ENCODE data around the gene SMYD3.

SMYD3 gene

DNA sequence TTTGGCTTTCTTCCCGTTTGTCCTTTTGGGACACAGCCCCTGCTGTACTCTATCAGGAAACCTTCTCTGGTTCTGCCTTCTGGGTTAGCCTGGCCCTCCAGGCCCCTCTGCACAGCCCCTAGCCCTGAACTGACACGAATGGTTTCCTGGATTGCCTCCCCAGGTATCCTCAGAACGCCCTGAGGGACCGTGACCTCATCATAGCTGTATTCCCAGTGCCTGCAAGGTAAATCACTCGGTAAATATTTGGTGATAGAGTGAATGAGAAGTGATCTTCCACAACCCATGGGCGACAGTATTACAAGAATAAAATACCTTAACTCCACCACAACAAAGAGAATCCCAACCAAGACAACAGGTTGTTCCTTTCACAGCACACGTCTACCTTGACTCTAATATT is 637.2 kb downstream of the SMYD3 start:
- ChIA-PET CTCF (no interaction called here), POLR2A (no interaction called here)
- no peak for DNase-seq (ENCODE audit: extremely low spot score)
- no peak for TF ChIP-seq CTBP1 (IDR thresholded peaks at IDR 0.05; ENCODE audit: borderline replicate concordance)
- TF ChIP-seq LEF1 (IDR thresholded peaks at IDR 0.05; ENCODE audit: borderline replicate concordance), result no peak
- TF ChIP-seq BHLHE40 (IDR thresholded peaks at IDR 0.05; ENCODE audit: borderline replicate concordance), result no peak
- no peak for TF ChIP-seq FOXK2 (IDR thresholded peaks at IDR 0.05)
- TF ChIP-seq FOXM1 (IDR thresholded peaks at IDR 0.05; ENCODE audit: borderline replicate concordance), result no peak
- no peak for TF ChIP-seq HDGF (IDR thresholded peaks at IDR 0.05; ENCODE audit: borderline replicate concordance)
- TF ChIP-seq, protein P1, sequence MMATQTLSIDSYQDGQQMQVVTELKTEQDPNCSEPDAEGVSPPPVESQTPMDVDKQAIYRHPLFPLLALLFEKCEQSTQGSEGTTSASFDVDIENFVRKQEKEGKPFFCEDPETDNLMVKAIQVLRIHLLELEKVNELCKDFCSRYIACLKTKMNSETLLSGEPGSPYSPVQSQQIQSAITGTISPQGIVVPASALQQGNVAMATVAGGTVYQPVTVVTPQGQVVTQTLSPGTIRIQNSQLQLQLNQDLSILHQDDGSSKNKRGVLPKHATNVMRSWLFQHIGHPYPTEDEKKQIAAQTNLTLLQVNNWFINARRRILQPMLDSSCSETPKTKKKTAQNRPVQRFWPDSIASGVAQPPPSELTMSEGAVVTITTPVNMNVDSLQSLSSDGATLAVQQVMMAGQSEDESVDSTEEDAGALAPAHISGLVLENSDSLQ (IDR thresholded peaks at IDR 0.05), result no peak
- TF ChIP-seq L3MBTL2 (conservative IDR thresholded peaks at IDR 0.05), result no peak
- no peak for TF ChIP-seq ZNF384 (IDR thresholded peaks at IDR 0.05)
- no peak for TF ChIP-seq SUZ12 (IDR thresholded peaks at IDR 0.05)
- no peak for TF ChIP-seq FOXA1 (IDR thresholded peaks at IDR 0.05)
- no peak for TF ChIP-seq SP1 (IDR thresholded peaks at IDR 0.05)
- no peak for TF ChIP-seq ELF4 (IDR thresholded peaks at IDR 0.05)
- TF ChIP-seq TARDBP (IDR thresholded peaks at IDR 0.05), result no peak
- no peak for TF ChIP-seq NFRKB (IDR thresholded peaks at IDR 0.05)
- TF ChIP-seq ARNT (IDR thresholded peaks at IDR 0.05), result no peak

DNA sequence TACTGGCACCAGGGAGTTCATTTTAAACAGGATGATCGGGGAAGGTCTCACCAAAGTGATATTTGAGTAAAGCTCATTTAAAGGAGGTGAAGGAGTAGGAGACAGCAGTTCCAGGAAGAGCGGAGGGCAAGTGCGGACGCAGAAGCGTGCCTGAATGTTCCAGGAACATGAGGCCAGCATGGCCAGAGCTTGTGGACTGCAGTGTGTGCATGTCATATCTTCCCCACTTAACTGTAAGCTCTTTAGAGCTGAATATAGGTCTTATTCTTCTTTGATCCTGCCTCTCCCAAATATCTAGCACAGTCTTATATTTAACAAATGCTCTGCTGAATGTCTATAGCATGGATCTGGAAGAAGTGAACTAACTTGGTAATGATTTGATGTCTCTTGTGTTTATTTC is 639.3 kb downstream of the SMYD3 start:
- ChIA-PET POLR2A (no interaction called here), CTCF (no interaction called here)
- no peak for DNase-seq (ENCODE audit: extremely low spot score)
- no peak for TF ChIP-seq BHLHE40 (IDR thresholded peaks at IDR 0.05; ENCODE audit: borderline replicate concordance)
- TF ChIP-seq, protein P1 (IDR thresholded peaks at IDR 0.05), result no peak
- no peak for TF ChIP-seq FOXM1 (IDR thresholded peaks at IDR 0.05; ENCODE audit: borderline replicate concordance)
- TF ChIP-seq LEF1 (IDR thresholded peaks at IDR 0.05; ENCODE audit: borderline replicate concordance), result no peak
- no peak for TF ChIP-seq ARNT (IDR thresholded peaks at IDR 0.05)
- TF ChIP-seq SP1 (IDR thresholded peaks at IDR 0.05), result no peak
- TF ChIP-seq CTBP1 (IDR thresholded peaks at IDR 0.05; ENCODE audit: borderline replicate concordance), result no peak
- no peak for TF ChIP-seq FOXA1 (IDR thresholded peaks at IDR 0.05)
- no peak for TF ChIP-seq SUZ12 (IDR thresholded peaks at IDR 0.05)
- no peak for TF ChIP-seq L3MBTL2 (conservative IDR thresholded peaks at IDR 0.05)
- no peak for TF ChIP-seq ZNF384 (IDR thresholded peaks at IDR 0.05)
- TF ChIP-seq TARDBP (IDR thresholded peaks at IDR 0.05), result no peak
- no peak for TF ChIP-seq ELF4 (IDR thresholded peaks at IDR 0.05)
- TF ChIP-seq NFRKB (IDR thresholded peaks at IDR 0.05), result no peak
- TF ChIP-seq HDGF (IDR thresholded peaks at IDR 0.05; ENCODE audit: borderline replicate concordance), result no peak
- no peak for TF ChIP-seq FOXK2 (IDR thresholded peaks at IDR 0.05)

DNA sequence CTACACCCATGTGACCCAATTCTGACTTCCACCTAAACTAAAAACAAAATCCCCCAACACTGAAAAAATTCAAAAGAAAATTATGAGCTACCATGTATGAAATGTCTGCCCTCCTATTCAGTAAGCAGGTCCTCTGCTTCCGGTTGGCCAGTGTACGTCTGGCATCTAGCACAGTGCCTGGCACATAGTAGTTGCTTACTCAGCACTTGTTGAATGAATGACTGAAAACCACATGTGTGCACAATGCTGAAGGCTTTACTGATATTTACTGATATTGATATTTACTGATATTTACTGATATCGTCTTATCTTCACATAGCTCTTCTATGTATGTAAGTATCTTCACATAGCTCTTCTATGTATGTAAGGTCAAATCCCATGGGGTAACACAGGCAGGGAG is 642.2 kb downstream of the SMYD3 start:
- DNase-seq (ENCODE audit: extremely low spot score), result no peak
- TF ChIP-seq, protein P1 (IDR thresholded peaks at IDR 0.05), result no peak
- TF ChIP-seq FOXK2 (IDR thresholded peaks at IDR 0.05), result no peak
- no peak for TF ChIP-seq ARNT (IDR thresholded peaks at IDR 0.05)
- POLR2A ChIA-PET, result no interaction called here
- CTCF ChIA-PET, result interaction anchor here (0.6 kb wide), 1 partner anchor 81 kb away, joined by 3 read pairs; no protein-coding TSS in a partner anchor

DNA sequence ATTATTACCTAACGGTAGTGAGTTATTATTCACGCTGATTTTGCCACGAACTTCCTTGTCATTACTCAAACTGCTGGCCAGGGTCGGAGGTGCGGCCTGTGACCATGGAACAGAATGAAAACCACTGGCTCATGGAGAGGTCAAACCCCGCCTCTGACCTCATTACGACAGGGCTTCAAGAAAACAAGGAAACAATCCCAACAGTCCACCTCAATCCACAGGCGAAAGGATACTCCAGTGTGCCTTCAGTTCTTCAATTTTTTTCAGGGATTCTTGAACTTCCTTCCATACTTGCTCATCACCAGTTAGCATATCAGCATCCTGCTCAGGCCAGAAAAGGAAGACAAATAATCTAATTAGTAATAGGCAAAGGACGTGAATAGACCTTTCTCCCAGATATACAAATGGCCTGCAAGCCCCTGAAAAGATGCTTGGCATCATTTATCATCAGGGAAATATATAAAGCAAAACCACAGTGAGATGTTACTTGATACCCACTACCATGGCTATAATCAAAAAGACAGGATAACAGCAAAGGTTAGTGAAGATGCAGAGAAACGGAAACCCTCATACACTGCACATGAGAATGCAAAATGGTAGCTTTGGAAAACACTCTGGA is 643.4 kb downstream of the SMYD3 start:
- POLR2A ChIA-PET, result no interaction called here
- no peak for DNase-seq (ENCODE audit: extremely low spot score)
- CTCF ChIA-PET, result no interaction called here
- TF ChIP-seq SP1 (IDR thresholded peaks at IDR 0.05) (no peak), BHLHE40 (IDR thresholded peaks at IDR 0.05; ENCODE audit: borderline replicate concordance) (no peak), ELF4 (IDR thresholded peaks at IDR 0.05) (no peak), SUZ12 (IDR thresholded peaks at IDR 0.05) (no peak), FOXM1 (IDR thresholded peaks at IDR 0.05; ENCODE audit: borderline replicate concordance) (no peak), ZNF384 (IDR thresholded peaks at IDR 0.05) (no peak), NFRKB (IDR thresholded peaks at IDR 0.05) (no peak), L3MBTL2 (conservative IDR thresholded peaks at IDR 0.05) (no peak), LEF1 (IDR thresholded peaks at IDR 0.05; ENCODE audit: borderline replicate concordance) (no peak), FOXA1 (IDR thresholded peaks at IDR 0.05) (no peak), HDGF (IDR thresholded peaks at IDR 0.05; ENCODE audit: borderline replicate concordance) (no peak), CTBP1 (IDR thresholded peaks at IDR 0.05; ENCODE audit: borderline replicate concordance) (no peak), ARNT (IDR thresholded peaks at IDR 0.05) (no peak), FOXK2 (IDR thresholded peaks at IDR 0.05) (no peak), TARDBP (IDR thresholded peaks at IDR 0.05) (no peak)
- TF ChIP-seq, protein P1 (IDR thresholded peaks at IDR 0.05), result no peak

DNA sequence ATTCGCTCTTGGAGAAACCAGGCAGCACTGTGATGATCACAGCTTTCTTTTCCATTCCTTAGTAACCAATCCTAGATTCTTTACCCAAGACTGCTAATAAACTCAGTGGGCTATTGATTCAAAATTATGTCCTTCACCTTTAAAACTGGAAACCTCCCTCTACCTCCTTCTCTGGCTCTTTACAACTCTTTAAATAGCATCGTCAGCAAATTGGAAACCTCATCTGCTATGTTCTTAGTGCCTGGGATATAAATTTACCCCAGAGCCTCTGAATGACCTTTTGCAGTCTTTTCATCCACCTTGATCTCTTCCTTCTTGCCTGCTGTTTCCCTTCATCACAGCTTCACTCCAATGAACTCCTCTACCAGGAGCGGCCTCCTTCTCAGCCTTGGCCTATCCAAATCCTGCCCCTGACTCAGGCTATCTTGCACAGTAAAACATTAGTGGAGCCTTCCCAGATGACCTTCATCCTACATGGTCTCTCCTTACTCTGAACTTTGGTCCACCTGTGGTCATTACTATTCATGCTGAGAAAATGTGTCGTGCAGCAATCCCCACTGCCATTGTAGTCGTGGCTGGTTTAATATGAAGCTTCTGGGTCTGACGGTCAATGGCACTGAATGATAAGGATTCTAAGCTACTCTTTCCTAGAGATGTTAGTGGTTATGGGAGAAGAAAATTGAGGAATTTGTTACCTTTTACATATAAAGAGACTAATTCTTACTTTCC is 644.1 kb downstream of the SMYD3 start:
- no peak for DNase-seq (ENCODE audit: extremely low spot score)
- ChIA-PET CTCF (no interaction called here), POLR2A (no interaction called here)
- TF ChIP-seq L3MBTL2 (conservative IDR thresholded peaks at IDR 0.05) (no peak), ZNF384 (IDR thresholded peaks at IDR 0.05) (no peak), FOXM1 (IDR thresholded peaks at IDR 0.05; ENCODE audit: borderline replicate concordance) (no peak), SP1 (IDR thresholded peaks at IDR 0.05) (no peak), SUZ12 (IDR thresholded peaks at IDR 0.05) (no peak), BHLHE40 (IDR thresholded peaks at IDR 0.05; ENCODE audit: borderline replicate concordance) (no peak), HDGF (IDR thresholded peaks at IDR 0.05; ENCODE audit: borderline replicate concordance) (no peak), LEF1 (IDR thresholded peaks at IDR 0.05; ENCODE audit: borderline replicate concordance) (no peak), CTBP1 (IDR thresholded peaks at IDR 0.05; ENCODE audit: borderline replicate concordance) (no peak), NFRKB (IDR thresholded peaks at IDR 0.05) (no peak), ELF4 (IDR thresholded peaks at IDR 0.05) (no peak), FOXA1 (IDR thresholded peaks at IDR 0.05) (no peak), FOXK2 (IDR thresholded peaks at IDR 0.05) (no peak), TARDBP (IDR thresholded peaks at IDR 0.05) (no peak), ARNT (IDR thresholded peaks at IDR 0.05) (no peak)
- TF ChIP-seq, protein P1 (IDR thresholded peaks at IDR 0.05), result no peak

Data from HEK293T (cell line).